Non-pigmented ciliary epithelial cell (primary cell): ENCODE results near the gene POLR3E.
"Not testable (repeated sequence)": the region's sequence is repeated elsewhere in the genome, so short reads cannot be mapped to it uniquely, and the experiment has no call there.

Experiments used
- DNase-seq: peaks from one replicate; pipeline ENCODE4 v3.0.0-alpha.2; 2010; ENCODE audit warnings: low read depth

Gene POLR3E

GRCh38 chr16:22293137-22294106 is 3.8 kb upstream of the POLR3E start:
- no peak for DNase-seq

DNA sequence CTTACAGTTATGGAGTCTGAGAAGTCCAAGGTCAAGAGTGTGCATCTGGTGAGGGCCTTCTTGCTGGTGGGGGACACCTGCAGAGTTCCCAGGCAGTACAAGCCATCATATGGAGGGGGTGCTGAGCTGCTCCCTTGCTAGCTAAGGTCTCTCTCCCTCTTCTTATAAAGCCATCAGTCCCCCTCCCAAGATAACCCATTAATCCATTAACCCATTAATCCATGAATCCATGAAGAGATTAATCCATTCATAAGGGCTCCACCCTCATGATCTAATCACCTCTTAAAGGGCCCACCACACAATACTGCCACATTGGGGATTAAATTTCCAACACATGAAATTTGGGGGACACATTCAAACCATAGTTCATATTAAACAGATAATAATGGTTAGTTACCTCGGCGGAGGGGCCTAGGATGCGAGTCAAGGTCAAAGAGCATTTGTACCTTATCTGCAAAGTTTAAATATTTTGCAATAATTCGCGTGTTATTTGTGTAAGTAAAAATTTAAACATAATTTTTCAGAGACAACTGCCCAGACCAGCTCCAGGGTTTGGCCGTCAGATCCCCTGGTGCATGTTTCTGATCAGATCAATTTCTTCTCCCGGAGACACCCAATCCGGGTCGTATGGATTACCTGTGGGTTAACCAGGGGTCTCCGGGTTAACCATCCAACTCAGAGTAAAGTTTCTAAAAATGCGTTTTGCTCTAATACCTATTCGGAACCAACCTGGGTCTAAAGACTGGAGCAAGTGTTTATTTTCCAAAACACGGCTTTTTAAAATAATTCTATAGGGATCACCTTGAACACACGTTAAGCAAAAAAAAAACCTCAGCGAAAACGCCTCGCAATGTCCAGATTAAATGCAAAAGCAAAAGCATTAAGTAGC is 740 bp upstream of the POLR3E start:
- DNase-seq, result no peak

DNA sequence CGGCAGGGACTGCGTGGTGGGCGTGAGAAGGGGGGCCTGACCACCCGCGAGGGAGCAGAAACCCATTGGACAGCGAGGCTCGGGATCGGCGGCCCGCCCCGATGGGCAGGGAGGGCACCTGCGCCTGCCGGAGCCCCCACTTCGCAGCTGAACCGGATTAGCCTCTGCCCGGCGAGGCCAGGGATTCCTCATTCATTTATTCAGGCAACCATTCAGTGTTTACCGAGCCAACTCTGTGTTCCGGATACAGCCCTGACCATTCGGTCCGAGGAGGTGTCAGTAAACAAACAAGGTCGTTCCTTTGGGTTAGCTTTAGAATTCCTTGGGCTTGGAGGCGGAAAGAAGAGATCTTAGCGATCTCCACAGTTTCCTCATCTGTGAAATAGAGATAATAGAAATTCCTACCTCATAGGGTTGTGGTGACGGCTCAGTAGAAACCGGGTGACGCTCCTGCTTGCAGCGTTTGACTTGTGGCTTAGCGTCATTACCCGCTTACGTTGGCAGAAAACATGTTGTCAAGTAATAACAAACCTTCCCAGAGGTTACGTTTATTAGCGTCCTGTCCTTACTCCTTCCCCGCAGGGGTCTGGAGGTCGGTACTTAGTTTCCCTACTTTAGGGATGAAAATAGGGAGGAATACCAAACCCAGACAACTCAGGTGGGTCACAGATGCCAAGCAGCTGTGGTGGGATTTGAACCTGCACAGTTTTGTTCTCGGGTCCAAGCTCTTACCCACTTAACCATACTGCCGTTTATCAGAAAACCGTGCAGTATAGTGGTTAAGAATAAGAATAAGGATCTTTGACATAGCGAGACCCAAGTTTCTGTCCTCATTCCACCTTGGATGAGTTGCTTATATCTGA is 893 bp downstream of the POLR3E start:
- peak; percentile 83 for DNase-seq

DNA sequence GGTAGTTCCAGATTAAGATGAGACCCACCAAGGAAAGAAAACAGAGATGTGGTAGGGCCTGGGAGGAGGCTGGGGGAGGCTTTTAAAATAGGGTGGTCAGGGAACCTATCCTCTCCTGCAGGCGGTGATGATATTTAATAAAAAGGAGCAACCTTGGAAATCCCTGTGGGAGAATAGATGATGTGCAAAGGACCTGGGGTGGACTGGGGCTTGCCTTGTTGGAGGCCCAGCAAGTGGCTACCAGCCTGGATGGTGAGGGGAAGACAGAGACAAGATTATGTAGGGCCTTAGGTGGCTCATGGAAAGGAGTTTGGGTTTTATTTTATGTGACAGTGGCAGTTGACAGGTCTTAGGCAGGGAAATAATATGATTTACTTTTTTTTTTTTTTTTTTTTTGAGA is 1.8 kb downstream of the POLR3E start:
- no peak for DNase-seq

- DNase-seq, result no peak
Measured at GRCh38 chr16:22300427-22301071, 3.3 kb downstream of the POLR3E start.

GRCh38 chr16:22301423-22301822 is 4.2 kb downstream of the POLR3E start:
- not testable (repeated sequence) for DNase-seq

DNA sequence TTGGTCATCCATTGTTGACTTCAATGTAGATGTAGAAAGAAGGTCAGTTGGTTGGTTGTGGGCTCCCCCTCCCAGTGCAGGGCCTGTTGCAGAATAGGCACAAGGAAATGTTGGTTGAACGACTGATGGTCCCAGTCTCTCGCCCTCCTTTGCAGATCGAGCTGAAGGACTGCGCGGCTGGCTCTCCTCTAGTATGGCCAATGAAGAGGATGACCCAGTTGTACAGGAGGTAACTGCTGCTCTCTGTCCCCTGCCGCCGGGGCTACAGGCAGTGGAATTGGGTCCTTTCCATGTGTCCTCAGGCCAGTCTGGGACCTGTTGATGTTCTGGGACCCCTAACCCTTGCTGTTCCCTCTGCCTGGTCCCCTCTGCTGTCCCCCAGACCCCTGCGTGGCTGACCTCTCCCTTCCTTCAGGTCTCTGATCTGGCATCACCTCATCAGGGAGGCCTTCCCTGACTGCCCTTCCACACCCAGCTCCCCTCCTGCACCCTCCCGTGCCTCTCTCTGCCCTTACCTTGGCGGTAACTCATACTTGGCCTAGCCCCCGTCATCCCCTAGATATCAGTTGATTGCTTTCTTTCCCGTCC is 5.7 kb downstream of the POLR3E start:
- DNase-seq, result no peak

DNA sequence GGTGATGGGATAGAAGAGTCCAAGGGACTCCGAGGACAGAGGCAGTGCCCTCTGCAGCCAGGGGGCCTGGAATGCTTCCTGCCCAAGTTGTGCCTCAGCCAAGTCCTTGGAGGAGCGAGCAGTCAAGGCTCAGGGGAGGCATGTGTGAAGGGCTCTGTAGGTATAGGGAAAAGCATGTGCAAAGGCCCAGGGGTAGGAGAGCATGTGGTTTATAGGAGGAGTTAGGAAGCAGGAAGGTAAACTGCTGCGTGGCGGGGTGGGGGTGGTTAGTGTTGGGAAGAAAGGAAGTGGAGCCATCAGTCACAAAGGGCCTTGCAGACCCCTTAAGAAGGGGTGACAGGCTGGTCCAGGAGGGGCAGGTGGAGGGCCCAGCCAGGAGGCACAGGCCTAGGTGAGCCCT is 7.2 kb downstream of the POLR3E start:
- DNase-seq, result no peak

GRCh38 chr16:22306788-22307187 is 9.6 kb downstream of the POLR3E start:
- DNase-seq, result no peak

DNA sequence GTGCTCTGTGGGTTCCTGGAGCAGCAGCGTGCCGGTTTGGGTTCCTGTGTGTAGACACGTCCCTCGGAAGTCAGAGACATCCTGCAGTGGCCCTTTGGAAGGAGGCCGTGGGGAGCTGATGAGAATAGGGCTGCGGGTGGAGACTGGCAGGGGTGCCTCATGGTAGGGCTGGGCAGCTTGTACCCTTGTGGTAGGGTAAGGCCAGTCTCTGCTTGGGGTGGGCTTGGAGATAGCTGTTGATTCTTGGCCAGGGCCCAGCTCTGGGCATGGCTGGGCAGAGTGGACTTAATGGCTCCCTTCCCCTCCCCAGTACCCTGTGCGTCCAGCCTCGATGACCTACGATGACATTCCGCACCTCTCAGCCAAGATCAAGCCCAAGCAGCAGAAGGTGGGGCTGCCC is 10.6 kb downstream of the POLR3E start:
- DNase-seq, result no peak

- DNase-seq, result no peak
Measured at GRCh38 chr16:22308824-22309520, 11.8 kb downstream of the POLR3E start.

DNA sequence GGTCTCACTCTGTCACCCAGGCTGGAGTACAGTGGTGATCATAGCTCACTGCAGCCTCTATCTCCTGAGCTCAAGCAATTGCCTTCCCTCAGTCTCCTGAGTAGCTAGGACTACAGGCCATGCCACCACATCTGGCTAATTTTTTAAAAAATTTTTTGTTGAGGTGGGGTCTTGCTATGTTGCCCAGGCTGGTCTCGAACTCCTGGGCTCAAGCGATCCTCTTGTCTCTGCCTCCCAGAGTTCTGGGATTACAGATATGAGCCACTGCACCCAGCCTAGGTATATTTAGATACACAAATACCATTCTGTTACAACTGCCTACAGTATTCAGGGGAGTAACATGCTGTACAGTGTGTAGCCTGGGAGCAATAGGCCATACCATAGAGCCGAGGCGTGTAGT is 14.3 kb downstream of the POLR3E start:
- DNase-seq, result no peak

- DNase-seq, result no peak
Measured at GRCh38 chr16:22312897-22313781, 15.9 kb downstream of the POLR3E start.

GRCh38 chr16:22313876-22314470 is 16.8 kb downstream of the POLR3E start:
- no peak for DNase-seq

GRCh38 chr16:22314661-22315626 is 17.7 kb downstream of the POLR3E start:
- DNase-seq, result no peak

DNA sequence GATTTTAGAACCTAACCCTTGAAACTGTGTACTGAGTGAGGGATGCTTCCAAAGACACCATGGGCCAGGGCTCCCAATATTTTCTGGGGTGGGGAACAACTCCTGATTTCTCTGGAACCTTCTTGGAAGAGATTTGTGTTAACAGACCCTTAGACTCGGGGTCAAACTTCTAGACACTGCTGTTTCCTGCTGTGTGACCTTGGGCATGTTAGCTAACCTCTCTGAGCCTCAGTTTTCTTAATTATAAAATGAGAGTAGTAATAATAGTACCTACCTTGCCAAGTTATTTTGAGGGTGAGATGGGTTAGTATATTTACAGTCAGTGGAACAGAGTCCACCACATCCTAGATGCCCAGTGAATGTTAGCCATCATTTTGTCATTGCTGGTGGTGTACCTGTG is 18.8 kb downstream of the POLR3E start:
- DNase-seq, result no peak

DNA sequence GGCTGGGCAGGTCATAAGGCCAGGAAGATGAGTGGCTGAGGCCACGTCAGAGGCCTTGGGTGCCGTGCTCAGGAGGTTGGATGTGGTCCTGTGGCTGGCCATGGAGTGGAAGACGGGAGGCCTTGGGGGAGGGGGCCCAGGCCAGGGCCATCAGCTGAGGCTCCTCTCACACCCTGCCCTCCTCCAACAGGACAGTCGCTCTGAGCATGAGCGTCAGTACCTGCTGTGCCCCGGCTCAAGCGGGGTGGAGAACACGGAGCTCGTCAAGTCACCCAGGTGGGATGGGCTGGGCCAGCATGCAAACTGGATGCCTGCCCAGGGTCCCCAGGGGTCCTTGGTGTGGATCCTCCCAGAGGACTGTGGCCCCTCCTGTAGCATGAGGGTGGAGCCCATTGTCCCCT is 19.2 kb downstream of the POLR3E start:
- no peak for DNase-seq
